Endothelial cell of umbilical vein (primary cell): Measurements from ENCODE around the gene KREMEN1.

ENCODE experiments used
- CTCF ChIP-seq, 2 donors: IDR thresholded peaks; 1 replicate in 1 of 2; 2 replicates in 1 of 2; pipeline ENCODE4 v1.5.1; 2011; ENCODE audit warnings: low read length in 2 of 2, mild to moderate bottlenecking in 2 of 2, moderate library complexity in 2 of 2, control low read depth in 1 of 2, inconsistent platforms in 1 of 2, low read depth in 1 of 2; ENCODE audit not compliant: insufficient read depth in 1 of 2; ENCODE audit errors: extremely low read depth in 1 of 2
- FOS ChIP-seq: IDR thresholded peaks from 2 replicates; pipeline ENCODE4 v1.6.1; 2011; ENCODE audit warnings: mild to moderate bottlenecking, low read length, moderate library complexity, borderline replicate concordance; ENCODE audit not compliant: insufficient read depth
- POLR2A ChIP-seq: IDR thresholded peaks from 2 replicates; pipeline ENCODE4 v1.6.1; 2012; ENCODE audit warnings: low read depth, mild to moderate bottlenecking, control low read depth, low read length

GRCh38 chr22:29029202-29030000 lies 43.4 kb upstream of the KREMEN1 start:
- no peak for TF ChIP-seq POLR2A
- no peak for TF ChIP-seq CTCF (IDR thresholded peaks at IDR 0.05; ENCODE audit: extremely low read depth in 1 of 2, insufficient read depth in 1 of 2, low read depth in 1 of 2, low read length in 2 of 2)
- no peak for TF ChIP-seq FOS
